Measurements from ENCODE around the gene LAMA2. TPM values are rescaled to one million over a fixed set of nuclear protein-coding genes. Genes with fewer than 3 reads are reported as not detected.

LAMA2 gene
- total RNA-seq, 1 donor from 2014 or later = 54.0 TPM

DNA sequence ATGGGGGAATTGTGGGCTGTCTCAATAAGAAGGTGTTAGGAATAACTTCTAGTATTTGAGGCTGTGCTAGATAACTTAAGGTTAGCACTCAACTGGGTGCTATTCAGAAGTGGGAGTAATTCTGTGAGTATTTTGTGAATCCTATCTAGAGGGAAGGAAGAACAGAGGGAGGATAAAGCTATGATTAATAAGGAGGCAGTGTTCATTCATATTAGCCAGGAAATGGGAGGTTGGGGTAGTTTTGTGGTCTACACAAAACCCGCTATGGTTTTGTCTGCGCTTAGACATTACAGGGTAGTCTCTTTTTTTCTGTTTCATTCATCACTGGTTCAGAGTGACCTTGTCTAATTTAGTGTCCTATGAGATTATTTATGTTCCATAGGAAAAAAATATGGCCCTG is 486.0 kb downstream of the LAMA2 start:
- Mint-ChIP-seq H3K9me3 (no peaks in the 10 kb centered on the region), H3K4me3 (no peak overlapping the region), H3K27ac (no peak overlapping the region), H3K27me3 (peaks cover 7% of the 10 kb centered on the region), H3K36me3 (no peaks in the 10 kb centered on the region), H3K4me1 (ENCODE audit: unreplicated experiment) (peaks cover 8% of the 10 kb centered on the region)
- TF ChIP-seq, protein P1, sequence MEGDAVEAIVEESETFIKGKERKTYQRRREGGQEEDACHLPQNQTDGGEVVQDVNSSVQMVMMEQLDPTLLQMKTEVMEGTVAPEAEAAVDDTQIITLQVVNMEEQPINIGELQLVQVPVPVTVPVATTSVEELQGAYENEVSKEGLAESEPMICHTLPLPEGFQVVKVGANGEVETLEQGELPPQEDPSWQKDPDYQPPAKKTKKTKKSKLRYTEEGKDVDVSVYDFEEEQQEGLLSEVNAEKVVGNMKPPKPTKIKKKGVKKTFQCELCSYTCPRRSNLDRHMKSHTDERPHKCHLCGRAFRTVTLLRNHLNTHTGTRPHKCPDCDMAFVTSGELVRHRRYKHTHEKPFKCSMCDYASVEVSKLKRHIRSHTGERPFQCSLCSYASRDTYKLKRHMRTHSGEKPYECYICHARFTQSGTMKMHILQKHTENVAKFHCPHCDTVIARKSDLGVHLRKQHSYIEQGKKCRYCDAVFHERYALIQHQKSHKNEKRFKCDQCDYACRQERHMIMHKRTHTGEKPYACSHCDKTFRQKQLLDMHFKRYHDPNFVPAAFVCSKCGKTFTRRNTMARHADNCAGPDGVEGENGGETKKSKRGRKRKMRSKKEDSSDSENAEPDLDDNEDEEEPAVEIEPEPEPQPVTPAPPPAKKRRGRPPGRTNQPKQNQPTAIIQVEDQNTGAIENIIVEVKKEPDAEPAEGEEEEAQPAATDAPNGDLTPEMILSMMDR (conservative IDR thresholded peaks at IDR 0.05) = no peak
- no peak for DNase-seq (ENCODE audit: extremely low spot score, unreplicated experiment)

GRCh38 chr6:129369737-129370136 is 486.8 kb downstream of the LAMA2 start:
- H3K9me3 Mint-ChIP-seq = no peaks in the 10 kb centered on the region
- H3K4me3 Mint-ChIP-seq = no peak overlapping the region
- H3K27me3 Mint-ChIP-seq = peaks cover 7% of the 10 kb centered on the region
- H3K4me1 Mint-ChIP-seq (ENCODE audit: unreplicated experiment) = peaks cover 8% of the 10 kb centered on the region
- H3K27ac Mint-ChIP-seq = no peak overlapping the region
- TF ChIP-seq, protein P1 (conservative IDR thresholded peaks at IDR 0.05) = no peak
- no peak for DNase-seq (ENCODE audit: extremely low spot score, unreplicated experiment)
- no peaks in the 10 kb centered on the region for H3K36me3 Mint-ChIP-seq

DNA sequence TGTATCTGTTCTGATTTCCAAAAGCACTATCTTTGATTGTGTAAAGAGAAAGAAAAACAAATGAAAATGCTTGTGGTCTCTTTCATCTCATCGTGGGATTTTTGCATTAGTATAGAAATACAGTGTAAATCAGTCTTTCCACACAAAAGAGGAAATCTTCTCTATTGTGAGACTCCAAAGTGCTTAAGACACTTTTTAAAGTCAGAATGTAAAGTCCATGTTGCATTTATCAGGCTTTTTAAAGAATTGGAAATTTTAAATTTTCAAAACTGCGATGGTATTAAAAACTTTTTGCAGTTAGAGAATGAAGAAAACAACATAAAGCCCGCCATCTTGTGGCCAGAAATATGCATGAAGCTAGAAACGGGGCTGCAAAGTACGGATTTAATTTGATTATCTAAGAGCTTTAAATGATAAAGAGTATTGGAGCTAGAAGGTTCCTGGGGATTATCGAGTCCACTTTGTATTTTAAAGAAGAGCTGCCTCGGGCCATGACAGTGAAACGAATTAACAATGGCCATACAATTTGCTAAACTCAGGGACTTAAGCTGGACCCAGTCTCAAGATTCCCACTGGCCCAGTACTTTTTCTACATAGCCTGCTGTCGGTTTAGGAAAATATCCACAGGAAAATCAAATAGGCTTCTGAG is 487.5 kb downstream of the LAMA2 start:
- DNase-seq (ENCODE audit: extremely low spot score, unreplicated experiment) = no peak
- Mint-ChIP-seq H3K27ac (no peak overlapping the region), H3K9me3 (no peaks in the 10 kb centered on the region), H3K4me1 (ENCODE audit: unreplicated experiment) (peaks cover 8% of the 10 kb centered on the region), H3K4me3 (no peak overlapping the region), H3K36me3 (no peaks in the 10 kb centered on the region), H3K27me3 (peaks cover 7% of the 10 kb centered on the region)
- TF ChIP-seq, protein P1 (conservative IDR thresholded peaks at IDR 0.05) = peak; percentile 89

DNA sequence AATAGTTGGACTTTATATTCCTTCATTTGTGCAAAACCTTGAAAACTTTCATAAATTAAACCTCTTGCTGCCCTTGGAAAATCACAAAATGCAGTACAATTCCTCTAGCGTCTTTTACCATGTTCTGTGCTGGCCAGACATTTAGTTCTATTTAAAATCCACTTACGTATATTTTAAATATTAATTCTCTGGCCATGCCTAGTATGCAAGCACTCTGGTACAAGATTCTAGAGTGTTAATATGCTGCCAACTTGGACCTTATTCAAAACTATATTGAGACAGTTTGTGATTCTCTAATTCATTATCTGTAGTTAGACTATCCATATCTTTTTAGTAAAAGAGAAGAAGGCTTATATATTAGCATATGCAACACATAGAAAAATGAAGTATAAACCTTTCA is 498.9 kb downstream of the LAMA2 start:
- no peak for DNase-seq (ENCODE audit: extremely low spot score, unreplicated experiment)
- Mint-ChIP-seq H3K4me3 (no peak overlapping the region), H3K9me3 (no peaks in the 10 kb centered on the region), H3K27me3 (peaks cover 12% of the 10 kb centered on the region), H3K36me3 (no peaks in the 10 kb centered on the region), H3K4me1 (ENCODE audit: unreplicated experiment) (no peaks in the 10 kb centered on the region), H3K27ac (no peak overlapping the region)
- TF ChIP-seq, protein P1 (conservative IDR thresholded peaks at IDR 0.05) = no peak

- no peak for DNase-seq (ENCODE audit: extremely low spot score, unreplicated experiment)
- no peak overlapping the region for H3K27ac Mint-ChIP-seq
- peaks cover 12% of the 10 kb centered on the region for H3K27me3 Mint-ChIP-seq
- TF ChIP-seq, protein P1 (conservative IDR thresholded peaks at IDR 0.05) = no peak
- no peaks in the 10 kb centered on the region for H3K9me3 Mint-ChIP-seq
- H3K36me3 Mint-ChIP-seq = peaks cover 7% of the 10 kb centered on the region
- no peak overlapping the region for H3K4me3 Mint-ChIP-seq
- no peaks in the 10 kb centered on the region for H3K4me1 Mint-ChIP-seq (ENCODE audit: unreplicated experiment)
These were observed 500.0 kb downstream of the LAMA2 start for GRCh38 chr6:129382916-129383315.

Measured in type B pancreatic cell (in vitro differentiated cells).